Left renal cortex interstitium (tissue), 4 donors: ENCODE results near the gene DGKB. TPM values are rescaled to one million over a fixed set of nuclear protein-coding genes. Genes with fewer than 3 reads are reported as not detected.
A peak's percentile ranks its signal among the peaks of the same experiment; 100 is the strongest.

Experiments used
- DNase-seq, 4 donors: peaks; one replicate each; pipeline ENCODE4 v3.0.0-alpha.2; 2013; ENCODE audit warnings: low read depth in 4 of 4, low spot score in 2 of 4, missing footprints in 1 of 4
- polyA plus RNA-seq, 4 donors: library from polyadenylated mRNA; unstranded; fragments of 120-200 nt; gene quantifications; one replicate each; pipeline ENCODE4 v1.2.1, GENCODE V29; 2013; ENCODE audit not compliant: insufficient read length in 4 of 4

DGKB gene
- polyA plus RNA-seq, 4 donors, result 2.6 to 4.0 (median 2.7) TPM

DNA sequence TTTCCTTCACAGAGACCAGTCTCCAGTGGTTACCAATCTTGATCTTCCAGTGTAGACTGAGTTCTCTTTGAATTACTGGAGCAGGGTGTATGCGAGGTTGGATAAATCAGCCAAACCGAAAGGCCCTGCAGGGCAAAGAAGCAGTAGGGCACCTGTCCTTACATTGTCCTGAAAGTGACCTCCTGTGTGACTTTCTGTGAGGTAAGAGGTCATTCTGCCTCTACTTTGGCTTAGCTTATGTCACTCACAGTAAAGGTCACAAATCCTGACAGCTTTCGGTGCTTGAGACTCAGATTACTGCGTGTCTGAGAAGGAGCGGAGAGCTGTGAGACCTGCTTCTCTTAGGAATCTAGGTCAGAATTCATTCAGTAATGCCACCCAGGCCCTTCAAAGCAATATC is 660.4 kb downstream of the DGKB start:
- DNase-seq, result no peak

DNA sequence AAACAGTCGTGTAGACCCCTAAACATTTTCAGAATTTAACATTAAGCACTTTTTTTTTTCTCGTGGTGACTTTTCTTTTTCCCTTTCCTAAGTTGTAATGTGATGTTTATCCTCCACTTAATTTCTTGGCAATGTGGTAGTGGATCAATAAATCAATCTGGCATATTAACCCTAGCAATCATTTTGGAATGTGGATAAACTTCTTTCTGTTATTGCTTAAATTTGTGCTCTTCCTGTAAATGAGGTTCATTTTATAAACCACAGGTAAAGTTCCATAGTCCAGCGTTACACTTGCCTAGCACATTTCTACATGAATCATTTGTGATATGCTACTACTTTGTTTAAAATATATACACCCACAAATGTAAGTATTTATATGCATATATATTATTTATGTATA is 665.7 kb downstream of the DGKB start:
- peak in 1 of 4 donors; percentile 9 for DNase-seq

DNA sequence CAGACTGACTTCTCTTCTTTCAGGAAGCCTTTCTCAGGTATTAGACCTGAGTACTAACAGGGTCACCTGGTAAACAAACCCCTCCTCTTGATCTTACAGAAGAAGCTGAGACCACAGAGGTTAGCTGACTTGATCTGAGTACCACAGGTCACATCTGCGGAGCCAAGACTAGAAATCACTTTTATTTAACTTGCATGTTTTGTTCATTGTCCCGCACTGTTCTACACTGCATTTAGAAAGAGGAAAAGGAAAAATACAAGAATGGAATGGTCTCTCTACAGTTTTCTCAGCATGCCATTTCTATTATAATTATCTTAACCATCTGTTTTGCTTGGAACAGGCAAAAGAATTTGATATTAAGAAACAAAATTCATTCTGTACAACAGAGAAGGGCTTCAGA is 667.5 kb downstream of the DGKB start:
- no peak for DNase-seq

DNA sequence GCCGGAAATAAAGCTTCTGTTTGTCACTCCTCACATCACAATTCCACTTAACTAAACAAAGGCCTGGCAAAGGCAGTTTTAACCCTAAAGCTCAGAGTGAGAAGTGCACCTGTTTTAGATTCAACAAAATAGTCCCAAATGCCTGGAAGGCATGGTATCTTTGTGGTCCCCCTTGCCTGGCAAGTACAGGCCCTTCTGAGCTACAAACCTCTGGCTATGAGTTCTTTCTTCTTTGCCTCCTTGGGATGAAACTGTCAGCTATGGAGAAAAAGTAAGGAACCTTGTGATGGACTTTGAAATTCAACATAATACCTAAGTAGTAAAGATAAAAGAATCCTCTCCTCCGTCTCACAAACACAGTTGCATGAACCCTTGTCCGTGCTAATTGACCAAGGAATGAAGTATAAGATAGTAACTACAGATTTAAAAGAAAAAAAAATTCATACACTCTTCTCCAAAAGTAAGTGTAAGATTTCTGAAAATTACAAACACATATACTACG is 668.6 kb downstream of the DGKB start:
- no peak for DNase-seq

DNA sequence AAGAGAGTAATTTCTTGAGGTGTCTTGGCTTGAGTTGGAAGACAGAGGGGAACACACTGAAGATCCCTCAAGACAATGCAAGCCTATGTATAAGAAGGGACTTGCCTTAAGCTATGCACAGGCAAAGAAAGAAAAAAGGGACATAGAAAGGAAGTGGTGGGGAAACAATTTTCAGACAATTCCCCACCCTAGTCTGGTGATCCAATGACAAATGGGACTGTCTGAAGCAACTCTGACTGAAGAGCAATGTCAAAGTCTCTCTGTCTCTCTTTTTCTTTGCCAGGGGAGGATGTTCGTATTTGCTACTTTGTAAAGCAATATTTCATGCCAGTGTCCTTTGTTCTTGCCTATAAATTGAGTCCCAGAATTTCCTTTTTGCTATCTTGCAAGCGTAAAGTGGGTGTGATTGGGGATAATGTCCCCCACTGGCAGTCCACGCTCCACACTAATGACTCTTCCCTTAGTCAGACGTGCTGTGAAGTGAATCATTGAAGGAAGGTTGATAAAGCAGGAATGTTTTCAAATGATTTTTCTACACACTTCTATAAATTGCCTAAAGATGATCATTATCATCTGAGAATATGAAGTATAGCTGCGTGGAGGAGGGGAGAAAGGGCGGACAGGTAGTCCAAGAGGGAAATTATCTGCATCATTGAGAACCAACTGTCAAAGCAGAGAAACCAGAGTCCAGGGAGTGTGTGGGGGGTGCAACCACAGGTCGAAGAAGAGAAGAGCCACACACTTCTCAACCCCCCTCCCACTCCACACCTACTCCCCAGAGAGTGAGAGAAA is 669.3 kb downstream of the DGKB start:
- peak in 1 of 4 donors; percentile 7 for DNase-seq

DNA sequence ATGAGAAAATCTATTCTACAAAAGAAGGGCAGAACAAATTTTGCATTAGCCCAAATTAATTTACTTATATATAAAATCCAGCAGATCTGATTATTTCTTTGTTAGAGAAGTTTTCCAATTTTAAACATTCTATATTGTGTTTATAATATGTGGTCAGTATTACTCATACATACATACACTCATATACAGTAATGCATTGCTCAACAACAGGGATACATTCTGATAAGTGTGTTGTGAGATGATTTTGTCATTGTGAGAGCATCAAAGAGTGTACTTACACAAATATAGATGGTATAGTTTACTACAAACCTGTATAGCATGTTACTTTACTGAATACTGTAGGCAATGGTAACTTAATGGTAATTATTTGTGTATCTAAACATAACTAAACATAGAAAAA is 673.5 kb downstream of the DGKB start:
- DNase-seq, result no peak

DNA sequence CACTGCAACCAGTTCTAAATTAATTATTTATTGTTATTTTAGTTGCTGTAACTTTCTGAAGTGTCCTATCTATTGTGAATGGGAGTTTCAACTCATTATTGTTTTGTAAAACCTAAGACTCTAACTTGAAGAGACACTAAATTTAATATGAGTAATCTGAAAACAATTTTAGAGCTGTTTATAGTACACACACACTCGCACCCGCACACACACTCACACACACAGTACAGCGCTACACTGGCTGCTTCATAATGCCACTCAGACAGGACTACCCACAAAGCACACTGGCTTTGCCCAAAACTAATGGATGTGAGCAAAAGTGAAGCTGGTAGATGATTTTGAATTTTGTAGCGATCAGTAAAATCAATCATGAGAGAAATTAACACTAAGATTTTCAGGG is 674.2 kb downstream of the DGKB start:
- DNase-seq, result no peak

DNA sequence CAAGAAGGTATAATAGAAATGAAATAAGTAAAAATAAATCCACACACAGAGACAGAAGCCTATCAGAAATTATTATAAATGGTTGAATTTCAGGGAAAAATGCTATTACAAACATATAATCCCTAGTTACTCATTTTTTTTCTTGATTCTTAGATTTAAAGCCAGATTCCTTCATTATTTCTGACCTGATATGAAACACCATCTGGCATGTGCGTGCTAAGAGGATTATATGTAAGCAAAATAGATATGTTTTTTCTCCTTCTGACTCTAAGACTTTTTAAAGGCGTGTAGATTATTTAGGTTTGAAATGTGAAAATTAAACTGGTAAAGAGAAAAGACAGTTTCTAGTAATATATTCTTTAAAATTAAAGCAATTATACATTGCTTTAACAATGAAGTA is 676.4 kb downstream of the DGKB start:
- DNase-seq, result no peak

DNA sequence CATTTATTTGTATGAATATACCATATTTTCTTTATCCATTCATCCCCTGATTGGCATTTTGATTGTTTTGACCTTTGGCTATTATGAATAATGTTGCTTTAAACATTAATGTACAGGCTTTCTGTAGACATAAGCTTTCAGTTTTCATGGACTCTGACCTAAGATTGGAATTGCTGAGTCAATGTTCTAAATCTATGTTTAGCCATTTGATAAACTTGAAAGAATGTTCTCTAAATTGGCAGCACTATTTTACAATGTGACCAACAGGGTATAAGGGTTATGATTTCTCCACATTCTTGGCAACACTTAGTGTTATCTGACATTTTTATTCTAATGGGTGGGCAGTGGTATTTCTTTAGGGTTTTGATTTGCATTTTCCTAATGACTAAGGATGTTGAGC is 683.4 kb downstream of the DGKB start:
- DNase-seq, result no peak

DNA sequence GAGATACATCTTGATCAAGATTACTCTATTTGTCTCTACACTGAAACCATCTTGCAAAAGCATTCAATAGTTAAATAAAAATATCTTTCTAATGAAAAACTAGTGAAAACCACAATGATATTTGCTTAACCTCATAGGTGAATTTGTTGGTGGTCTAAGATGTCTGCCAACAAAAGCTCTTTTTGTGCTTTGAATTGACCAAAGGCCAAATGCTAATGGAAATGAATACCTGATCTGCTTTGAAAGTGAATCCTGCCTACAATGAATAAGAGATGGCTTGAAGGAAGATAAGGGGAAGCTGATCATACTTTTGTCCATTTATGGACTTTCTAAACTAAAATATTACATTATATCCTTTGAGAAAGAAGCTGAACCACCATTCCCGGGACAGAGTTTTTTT is 684.2 kb downstream of the DGKB start:
- no peak for DNase-seq

DNA sequence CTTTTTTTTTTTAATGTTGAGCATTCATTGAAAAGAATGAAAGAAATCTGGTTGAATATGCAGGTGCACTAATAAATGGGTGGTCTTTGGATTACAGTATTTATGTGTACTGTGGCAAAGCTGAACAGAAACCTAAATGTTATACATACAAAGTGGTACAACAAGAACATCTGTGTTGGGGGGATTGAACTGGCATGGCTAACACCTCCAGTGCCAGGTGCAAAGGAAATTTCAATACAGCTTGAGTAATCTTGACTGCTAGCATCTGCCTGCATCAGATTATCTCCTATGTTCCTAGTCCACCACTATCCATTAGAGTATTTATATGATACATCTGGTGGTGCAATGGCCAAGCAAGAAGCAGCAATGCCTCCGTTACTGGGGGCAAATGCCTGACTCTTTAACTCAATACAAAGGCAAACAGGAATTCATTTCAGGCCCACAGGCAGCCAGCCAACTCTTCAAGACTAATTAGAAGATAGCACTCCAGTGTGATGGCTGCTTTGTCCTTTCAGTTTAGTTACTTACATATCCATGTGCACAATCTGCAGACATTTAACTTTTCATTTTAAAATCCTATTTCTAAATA is 692.6 kb downstream of the DGKB start:
- no peak for DNase-seq

DNA sequence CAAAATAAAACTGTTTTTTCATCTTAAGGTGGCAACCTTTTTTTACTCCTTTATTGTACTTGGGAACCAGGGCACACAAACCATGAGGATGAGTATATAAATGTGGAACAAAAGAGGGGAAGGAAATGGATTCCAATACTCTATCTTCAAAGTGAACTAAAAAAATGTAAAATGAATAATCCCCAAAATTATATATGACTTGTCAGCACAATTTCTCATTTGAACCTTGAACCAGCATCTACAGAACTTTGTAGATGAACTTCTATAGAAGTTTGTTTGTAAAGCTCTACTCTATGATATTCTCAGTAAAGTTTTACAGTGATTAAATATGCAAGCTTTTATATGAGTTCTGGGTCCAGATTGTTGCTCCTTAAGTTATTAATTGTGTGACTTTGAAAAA is 694.8 kb downstream of the DGKB start:
- no peak for DNase-seq

DNA sequence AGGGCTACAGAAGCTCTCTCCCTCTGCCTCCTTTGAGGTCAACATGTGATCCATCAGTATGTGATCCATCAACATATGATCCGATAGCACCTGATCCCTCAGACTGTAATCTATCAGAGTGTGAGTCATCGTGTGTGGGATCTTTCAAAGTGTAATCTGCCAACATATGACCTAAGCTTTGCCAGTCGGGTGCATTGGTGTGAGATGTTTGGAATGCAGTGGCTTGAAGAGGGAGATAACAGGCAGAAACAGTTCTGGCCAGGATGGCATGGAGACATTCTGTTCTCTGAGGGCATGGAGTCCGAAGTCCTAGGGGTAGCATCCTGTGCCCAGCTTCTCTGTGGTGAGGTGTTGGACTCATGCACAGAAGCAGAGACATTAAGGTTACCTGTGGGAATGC is 695.4 kb downstream of the DGKB start:
- DNase-seq, result no peak

DNA sequence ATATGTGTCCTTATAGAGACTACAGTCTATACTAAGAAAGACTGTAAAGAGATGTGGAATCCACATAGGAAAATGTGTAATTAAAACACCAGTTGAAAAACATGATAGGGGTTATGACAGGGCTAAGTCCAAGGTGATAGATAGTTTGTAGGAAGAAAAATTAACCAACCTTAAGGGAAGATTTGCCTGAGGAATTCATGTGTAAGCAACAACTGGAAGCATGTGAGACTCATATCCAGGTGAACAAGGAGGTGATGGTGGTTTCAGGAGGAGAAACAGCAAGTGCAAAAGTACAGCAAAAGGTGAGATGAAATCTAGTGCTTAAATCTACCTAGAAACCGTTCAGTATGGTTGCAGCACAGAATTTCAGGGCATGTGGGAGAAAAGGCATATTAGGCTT is 696.4 kb downstream of the DGKB start:
- no peak for DNase-seq

DNA sequence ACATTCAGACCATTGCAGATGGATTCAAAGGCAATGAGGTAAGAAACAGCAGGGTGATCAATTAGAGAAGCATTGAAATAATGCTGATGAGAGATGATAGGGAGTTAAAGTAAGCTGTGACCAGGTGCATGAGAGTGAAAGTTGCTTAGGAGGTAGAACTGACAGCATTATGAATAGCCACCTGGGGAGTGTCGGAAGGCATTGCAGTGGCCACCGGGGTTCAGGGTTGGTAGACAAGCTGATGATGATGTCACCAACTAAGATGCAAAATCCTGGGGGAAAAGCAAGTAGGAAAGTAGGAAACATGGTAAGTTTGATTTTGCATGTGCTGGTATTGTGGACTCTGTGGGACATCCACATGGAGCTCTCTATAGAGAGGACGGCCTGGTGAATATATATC is 701.2 kb downstream of the DGKB start:
- no peak for DNase-seq

DNA sequence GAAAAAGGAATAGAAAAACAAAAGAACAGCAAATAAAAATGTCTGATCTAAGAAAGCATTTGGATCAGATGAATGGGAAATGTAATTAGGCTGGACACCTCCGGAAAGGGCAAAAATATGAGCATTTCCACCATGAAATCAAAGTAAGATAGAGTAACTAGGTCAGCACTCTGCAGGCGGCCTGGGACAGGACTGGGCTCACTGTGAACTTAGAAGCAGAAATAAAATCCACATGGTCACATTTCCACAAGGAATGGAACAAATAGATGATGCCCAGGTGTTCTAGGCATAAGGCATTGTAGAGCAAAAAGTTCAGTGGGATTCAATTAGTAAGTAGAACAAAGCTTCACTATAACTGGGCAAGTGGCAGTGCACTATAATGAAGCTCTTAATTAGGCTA is 703.2 kb downstream of the DGKB start:
- no peak for DNase-seq

DNA sequence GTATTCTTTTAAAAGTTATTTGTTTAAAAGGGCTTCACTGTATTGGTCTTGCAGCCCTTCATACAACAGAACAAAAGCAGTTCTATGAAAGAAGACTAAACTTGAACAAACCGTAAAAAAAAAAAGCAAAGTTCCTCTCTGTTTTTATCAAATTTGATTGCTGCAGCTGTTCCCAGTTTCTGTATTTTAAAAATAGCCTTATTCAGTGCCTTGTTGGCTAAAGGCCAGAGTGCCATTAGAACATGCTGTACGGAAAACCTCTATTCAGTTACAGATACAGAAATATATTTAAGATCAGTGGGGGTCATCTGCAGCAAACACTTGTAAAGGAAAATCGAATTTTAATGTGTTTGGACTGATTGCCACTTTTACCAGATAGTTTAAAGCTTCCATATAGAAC is 705.3 kb downstream of the DGKB start:
- DNase-seq, result peak in 1 of 4 donors; percentile 8

DNA sequence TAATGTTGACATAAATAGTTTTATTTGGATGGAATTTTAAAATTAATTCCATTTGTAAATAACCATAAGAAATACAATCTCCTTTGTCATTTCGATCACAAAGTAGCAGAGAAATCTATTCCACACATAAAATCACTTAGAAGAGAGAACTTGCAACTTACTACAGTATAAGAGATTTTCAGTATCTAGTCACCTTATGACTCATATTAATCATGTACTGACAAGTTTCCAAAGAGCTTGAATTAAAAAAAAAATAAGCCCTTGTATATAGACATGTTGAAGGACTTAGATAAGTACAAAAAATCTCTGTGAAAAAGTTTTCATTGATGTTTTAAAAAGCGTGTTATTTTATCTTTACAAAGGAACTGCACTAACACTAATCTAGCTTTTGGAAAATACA is 706.0 kb downstream of the DGKB start:
- no peak for DNase-seq

DNA sequence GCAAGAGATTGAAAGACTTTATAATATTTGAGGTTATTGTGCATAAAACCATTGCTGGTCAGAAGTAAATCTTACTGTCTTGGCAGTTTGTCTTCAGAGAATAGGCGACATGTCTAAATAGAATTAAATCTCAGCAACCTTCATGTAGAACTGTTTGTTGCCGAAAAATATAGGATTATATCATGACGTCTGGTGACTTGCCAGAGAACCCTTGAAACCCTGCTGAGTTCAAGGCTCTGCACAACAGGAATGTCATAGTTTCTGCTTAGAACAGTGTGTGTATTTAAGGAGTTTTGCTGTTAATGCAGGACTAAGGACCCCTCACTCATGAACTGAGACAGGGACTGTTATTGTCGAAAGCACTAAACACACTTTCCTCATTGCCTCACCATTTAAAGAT is 706.7 kb downstream of the DGKB start:
- no peak for DNase-seq

DNA sequence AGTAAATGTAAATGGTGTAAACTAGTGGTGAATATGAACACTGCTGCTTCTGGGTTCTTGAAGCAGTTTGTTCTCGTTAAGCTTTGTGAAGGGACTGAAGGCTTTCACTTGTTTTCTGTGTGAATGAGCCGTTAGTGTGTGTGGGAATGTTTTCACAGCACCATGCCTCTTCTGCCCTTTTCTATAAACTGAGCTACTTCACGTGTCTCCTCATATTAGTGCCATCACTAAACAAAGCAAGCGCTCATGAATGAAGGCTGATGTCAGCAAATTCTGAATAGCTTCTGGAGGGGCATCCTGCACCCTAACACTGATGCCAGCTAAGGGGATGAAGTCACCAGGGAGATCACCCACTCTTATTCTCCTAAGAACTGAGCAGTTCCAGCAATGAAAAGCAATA is 707.5 kb downstream of the DGKB start:
- no peak for DNase-seq

DNA sequence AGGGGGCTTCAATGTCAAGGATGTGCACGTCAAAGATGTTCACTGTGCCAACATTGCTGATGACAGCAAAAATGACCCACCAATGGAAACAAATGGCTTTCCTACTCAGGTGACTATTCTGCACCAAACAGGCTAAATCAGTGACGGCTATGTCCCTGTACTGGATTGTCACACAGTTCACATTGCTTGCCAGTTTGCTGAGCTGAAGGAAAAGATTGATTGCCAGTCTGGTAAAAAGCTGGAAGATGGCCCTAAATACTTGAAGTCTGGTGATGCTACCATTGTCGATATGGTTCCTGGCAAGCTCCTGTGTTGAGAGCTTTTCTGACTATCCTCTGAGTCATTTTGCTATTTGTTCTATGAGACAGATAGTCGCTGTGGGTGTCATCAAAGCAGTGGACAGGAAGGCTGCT is 710.9 kb downstream of the DGKB start:
- no peak for DNase-seq

DNA sequence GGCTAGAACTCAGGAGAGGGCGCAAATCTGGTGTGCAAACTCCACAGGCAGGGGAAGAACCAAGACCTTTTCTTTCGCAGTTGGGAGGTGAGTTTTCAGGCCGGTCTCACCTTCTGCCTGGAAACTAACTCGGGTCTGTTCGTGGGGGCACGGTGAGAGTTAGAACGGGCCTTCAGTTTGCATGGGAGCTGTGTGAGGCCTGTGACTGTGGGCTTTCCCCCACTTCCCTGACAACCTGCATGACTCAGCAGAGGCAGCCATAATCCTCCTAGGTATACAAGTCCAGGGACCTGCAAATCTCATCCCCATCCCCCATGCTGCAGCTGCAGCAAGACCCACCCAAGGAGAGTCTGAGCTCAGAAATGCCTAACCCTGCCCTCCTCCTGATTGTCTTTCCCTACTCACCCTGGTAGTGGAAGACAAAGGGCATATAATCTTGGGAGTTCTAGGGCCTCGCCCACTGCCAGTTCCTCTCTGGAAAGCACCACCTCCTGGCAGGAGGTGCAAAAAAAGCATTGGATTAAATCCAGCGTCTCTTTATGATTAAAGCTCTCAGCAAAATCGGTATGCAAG is 718.2 kb downstream of the DGKB start:
- DNase-seq, result no peak
